ENCODE data around the gene SH3BP4.

Gene SH3BP4

GRCh38 chr2:234982096-234982834, 30.4 kb downstream of the SH3BP4 start:
- DNase-seq = no peak

- no peak for DNase-seq
Measured at GRCh38 chr2:234983011-234983726, 31.4 kb downstream of the SH3BP4 start.

DNA sequence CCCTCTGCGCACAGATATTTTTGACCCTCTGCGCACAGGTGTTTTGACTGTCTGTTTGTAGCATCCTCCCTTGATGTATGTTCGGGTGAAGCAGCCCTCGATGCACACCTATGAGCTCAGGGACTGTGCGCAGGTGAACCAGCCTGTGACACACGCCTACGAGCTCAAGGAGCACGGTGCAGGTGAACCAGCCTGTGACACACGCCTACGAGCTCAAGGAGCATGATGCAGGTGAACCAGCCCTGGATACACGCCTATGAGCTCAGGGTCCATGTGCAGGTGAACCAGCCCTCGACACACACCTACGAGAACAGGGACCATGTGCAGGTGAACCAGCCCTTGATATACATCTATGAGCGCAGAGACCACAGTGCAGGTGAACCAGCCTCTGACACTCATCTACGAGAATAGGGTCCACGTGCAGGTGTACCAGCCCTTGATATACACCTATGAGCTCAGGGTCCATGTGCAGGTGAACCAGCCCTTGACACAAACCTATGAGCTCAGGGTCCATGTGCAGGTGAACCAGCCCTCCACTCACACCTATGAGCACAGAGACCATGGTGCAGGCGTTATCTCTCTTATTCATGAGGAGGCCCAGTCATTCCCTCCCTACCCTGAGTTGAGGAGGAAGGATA, 33.9 kb downstream of the SH3BP4 start:
- no peak for DNase-seq

DNA sequence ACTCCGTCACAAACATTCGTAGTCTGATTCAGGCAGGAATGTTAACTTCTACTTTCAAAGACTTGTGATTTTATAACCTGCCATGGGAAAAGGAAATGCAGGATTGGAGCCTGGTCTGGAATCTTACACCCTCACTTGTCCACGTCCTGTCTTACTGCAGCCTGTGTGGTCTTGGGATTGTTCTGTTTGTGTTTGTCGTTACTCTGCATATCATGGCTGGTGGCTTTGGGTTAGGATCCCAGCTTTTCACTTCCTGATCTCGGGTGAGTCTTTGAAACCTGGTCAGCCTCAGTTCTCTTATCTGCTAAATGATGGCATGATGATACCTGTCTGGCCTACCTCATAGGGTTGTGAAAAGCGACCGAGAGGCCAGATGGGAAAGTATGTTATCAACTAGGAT, 34.6 kb downstream of the SH3BP4 start:
- no peak for DNase-seq

DNA sequence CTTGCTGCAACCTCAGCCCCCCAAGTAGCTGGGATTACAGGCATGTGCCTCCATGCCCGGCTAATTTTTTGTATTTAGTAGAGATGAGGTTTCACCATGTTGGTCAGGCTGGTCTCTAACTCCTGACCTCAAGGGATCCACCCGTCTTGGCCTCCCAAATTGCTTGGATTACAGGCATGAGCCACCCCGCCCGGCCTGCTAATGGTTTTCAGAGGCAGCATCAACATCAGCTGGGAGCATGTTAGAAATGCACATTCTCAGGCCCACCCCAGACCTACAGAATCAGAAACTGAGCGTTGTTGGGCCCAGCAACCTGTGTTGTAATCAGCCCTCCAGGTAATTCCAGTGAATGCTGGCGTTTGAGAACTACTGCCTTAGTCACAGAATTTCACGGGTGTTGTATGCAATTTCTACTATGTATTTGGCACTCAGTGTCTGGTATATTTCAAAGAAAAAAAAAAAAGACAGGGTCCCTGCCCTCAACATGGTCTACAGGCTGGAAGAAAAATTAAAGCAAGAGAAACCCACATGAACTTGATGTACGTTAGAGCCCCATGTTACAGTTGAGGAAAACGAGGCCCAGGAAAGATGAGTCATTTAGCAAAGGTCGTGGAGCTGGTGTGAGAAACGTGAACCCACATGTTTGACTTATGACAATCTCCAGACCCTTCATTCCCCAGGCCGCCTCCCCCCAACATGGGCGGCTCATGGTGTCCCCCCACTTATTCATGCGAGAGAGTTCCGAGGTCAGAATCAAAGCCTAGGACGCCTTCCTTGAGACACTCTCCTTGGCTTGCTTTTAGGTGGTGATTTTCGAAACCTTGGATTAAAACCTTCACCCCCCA, 35.3 kb downstream of the SH3BP4 start:
- DNase-seq = no peak

GRCh38 chr2:234987754-234988153, 35.9 kb downstream of the SH3BP4 start:
- DNase-seq = no peak

DNA sequence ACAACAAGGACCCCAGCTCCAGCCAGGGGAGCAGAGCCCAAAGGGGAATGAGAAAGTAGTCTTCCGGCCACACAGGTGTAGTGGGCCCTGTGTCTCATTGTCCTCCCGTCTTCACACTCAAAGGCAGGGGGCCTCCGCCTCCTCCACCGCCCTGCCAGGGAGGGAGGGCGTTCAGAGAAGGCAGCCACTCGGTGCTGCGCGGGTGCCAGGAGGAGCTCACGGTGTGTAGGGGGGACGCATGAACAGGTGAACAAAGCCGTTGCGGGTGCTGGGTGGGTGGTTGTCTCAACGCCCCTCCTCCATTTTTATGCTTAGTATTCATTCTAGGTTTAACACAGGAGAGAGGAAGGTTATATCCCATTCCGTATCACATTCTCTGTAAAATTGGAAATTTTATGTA, 36.7 kb downstream of the SH3BP4 start:
- no peak for DNase-seq

DNA sequence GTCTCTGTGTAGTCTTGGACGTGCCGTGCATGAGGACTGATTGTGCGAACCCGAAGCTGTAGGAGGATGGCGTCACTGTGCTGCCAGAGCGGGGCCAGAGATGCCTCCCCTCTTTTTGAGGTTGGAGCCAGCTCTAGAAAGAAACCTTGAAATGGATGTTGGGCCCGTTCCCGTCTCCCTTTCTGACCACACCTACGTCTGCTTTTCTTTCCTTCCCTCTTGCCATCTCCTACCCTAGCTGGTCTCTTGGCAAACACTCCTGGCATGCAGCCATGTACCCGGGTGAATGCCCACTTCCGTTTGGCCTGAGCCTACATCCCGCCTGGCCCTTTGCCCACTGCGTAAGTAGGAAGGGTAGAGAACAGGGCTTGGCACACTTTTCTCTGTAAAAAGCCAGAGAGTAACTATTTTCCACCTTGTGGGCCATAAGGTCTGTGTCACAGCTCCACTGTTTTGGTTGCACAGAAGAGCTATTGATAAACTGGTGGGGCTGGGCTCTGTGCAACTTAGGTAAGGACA, 37.4 kb downstream of the SH3BP4 start:
- DNase-seq = peak in 52 of 56 donors; percentile 20 to 94 (median 61)

- DNase-seq = no peak
Measured at GRCh38 chr2:234990300-234990699, 38.5 kb downstream of the SH3BP4 start.

GRCh38 chr2:234991290-234991689, 39.5 kb downstream of the SH3BP4 start:
- no peak for DNase-seq

- no peak for DNase-seq
Measured at GRCh38 chr2:234991793-234992192, 40.0 kb downstream of the SH3BP4 start.

DNA sequence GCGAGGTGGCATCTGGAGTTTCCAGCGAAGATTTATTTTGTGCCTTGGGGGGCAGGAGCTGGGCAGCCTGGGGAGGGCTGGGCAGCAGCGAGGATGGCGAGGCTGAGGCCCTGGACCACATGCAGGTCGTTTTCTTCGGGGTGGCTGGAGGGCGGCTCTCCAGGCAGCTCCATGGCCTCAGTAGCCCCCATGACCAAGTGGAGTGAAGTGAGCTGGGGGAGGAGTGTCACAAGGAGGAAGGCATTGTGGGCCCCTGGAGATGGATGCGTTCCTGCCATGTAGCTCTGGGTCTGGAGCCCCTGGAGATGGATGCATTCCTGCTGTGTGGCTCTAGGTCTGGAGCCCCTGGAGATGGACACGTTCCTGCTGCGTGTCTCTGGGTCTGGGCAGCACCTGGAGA, 40.4 kb downstream of the SH3BP4 start:
- no peak for DNase-seq

DNA sequence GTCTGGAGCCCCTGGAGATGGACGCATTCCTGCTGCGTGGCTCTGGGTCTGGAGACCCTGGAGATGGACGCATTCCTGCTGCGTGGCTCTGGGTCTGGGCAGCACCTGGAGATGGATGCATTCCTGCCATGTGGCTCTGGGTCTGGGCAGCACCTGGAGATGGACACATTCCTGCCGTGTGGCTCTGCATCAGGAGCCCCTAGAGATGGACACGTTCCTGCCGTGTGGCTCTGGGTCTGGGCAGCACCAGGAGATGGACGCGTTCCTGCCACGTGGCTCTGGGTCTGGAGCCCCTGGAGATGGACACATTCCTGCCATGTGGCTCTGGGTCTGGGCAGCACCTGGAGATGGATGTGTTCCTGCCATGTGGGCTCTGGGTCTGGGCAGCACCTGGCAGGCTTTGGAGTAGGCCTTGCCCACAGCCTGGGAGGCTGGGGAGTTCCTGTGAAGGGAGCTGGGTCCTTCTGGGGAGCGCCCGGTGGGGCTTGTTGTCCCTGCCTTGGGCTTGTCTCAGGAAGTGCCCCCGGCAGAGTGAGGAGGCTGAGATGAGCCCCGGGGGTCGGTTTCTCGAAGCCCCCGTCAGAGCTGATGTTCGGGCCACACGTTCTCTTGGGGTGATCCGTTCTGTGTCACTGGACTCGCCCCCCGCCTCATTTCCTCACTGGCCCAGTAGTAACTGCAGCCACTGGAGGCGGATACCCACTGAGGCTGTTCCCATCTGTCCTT, 41.0 kb downstream of the SH3BP4 start:
- no peak for DNase-seq

GRCh38 chr2:234993541-234993981, 41.7 kb downstream of the SH3BP4 start:
- peak in 1 of 56 donors; percentile 21 for DNase-seq

DNA sequence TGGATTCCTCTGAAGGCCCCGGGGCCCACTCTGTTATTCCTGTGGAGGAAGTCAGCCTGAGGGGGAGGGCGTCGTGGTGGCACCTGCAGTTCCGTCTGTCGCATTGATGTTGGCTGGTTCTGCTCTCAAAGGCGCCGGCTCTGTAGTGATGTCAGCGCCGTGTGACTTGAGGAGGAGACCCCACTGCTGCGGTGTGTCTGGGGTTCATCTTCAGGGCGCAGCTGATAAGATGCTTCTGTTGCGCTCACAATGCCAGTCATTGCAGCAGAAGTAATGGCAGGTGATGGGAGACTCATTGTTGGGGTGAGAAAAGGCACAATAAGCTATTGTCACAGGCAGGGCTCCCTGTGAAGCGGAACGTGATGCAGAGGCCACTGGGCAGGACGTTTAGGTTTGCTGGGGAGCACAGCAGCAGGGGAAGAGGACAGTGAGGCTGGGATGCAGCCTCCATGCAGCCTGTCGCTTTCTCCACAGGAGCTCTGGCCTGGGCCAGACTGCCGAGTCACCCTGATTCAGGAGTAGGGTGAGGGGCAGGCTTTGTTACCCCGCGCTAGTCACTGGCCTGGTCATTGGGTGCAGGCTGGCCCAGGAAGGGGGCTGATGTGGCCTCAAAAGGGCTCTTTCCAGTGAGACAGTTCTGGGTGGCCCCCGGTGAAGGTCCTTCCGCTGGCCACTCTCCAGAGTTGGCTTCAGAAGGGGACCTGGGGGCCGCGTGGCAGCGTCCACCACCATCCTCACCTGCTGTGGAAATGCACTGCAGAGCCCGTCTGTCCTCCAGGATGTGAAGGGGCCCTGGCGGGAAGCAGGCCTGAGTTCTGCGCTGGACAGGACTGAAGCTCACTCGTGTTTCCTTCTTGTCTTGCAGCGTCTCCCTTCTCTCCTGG, 42.9 kb downstream of the SH3BP4 start:
- DNase-seq = peak in 10 of 56 donors; percentile 12 to 54 (median 32)

GRCh38 chr2:234995332-234996068, 43.7 kb downstream of the SH3BP4 start:
- peak in 12 of 56 donors; percentile 10 to 58 (median 24) for DNase-seq

DNA sequence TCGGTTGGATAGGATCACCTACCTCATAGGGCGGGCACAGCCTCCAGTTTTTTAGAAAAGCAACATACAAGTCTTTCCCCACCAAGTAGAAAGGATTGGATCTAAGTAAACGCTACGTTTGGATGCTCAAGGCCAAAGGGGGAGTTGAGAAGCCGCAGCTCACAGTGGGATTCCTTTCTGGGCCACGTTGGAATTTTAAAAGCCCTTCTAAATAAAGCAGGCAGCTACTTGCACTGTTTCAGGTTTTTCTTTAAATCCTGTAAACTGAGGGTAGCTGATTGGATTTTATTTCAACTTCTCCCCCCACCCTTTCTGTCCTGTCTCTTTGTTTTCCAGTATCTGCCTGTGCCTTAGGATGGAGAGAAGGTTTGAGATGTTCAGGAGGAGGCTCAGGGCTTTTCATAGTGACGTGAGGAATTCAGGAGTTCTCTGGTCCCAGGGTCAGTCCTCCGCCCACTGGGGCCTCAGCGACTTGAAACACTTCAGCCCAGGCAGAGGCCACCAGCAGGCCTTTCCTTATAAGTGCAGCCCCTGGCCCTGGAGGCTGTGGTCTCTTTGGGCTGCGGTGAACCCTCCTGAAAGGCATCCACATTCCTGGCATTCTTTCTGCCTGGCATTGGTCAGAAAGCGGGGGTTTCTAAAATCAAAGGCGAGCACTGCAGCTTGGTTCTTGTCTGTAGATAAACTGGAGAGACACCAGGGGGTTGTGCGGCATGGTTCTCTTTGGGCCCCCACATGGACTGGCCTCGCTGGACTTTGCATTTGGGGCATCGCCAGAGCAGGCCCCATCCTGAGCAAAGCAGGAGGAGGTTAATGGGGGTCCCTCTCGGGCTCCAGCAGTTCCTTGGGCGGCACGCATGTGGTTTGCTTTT, 44.5 kb downstream of the SH3BP4 start:
- no peak for DNase-seq

DNA sequence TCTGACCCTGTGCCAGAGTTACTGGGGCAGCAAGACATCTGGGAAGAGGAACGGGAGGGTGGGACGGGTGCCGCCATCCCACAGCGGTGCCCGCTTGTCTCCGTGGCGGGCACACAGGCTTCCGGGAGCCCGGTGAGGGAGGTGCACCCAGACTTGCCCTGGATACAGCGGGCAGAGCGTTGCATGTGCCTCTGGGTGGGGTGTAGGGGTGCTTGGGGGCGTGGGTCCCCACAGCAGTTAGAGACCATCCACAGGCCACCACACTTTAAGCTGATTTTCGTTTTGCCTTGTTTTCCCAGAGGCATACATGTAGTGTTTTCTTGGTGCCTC, 45.1 kb downstream of the SH3BP4 start:
- DNase-seq = no peak

Data from amygdala (tissue), 56 donors.